ENCODE data around the gene STK11.

STK11 gene

GRCh38 chr19:1220477-1220930 lies 14.9 kb downstream of the STK11 start:
- H3K27me3 ChIP-seq (ENCODE audit: control insufficient read depth in 2 of 2, insufficient read depth in 2 of 2, low read length in 2 of 2): no peaks in the 10 kb centered on the region
- no peak overlapping the region for H3K9ac ChIP-seq (ENCODE audit: low read depth in 1 of 2, low read length in 2 of 2)
- H3K27ac ChIP-seq (ENCODE audit: low read depth in 2 of 2, low read length in 2 of 2): no peak overlapping the region
- peaks cover 5% of the 10 kb centered on the region in 2 donors for H3K4me1 ChIP-seq (ENCODE audit: control insufficient read depth in 2 of 2, insufficient read depth in 2 of 2, low read length in 2 of 2)
- H3K9me3 ChIP-seq (ENCODE audit: control insufficient read depth in 2 of 2, low read length in 2 of 2): no peaks in the 10 kb centered on the region
- peaks cover 20 to 24% of the 10 kb centered on the region in 2 donors for H3K36me3 ChIP-seq (ENCODE audit: control insufficient read depth in 2 of 2, insufficient read depth in 2 of 2, low read length in 2 of 2)
- no peak overlapping the region for H3K4me3 ChIP-seq (ENCODE audit: low read length in 2 of 2)

- Histone ChIP-seq H3K9ac (ENCODE audit: low read depth in 1 of 2, low read length in 2 of 2) (no peak overlapping the region), H3K4me3 (ENCODE audit: low read length in 2 of 2) (no peak overlapping the region), H3K27ac (ENCODE audit: low read depth in 2 of 2, low read length in 2 of 2) (no peak overlapping the region), H3K4me1 (ENCODE audit: control insufficient read depth in 2 of 2, insufficient read depth in 2 of 2, low read length in 2 of 2) (peaks cover 3 to 5% of the 10 kb centered on the region in 2 donors), H3K36me3 (ENCODE audit: control insufficient read depth in 2 of 2, insufficient read depth in 2 of 2, low read length in 2 of 2) (peaks cover 20 to 29% of the 10 kb centered on the region in 2 donors), H3K27me3 (ENCODE audit: control insufficient read depth in 2 of 2, insufficient read depth in 2 of 2, low read length in 2 of 2) (no peaks in the 10 kb centered on the region), H3K9me3 (ENCODE audit: control insufficient read depth in 2 of 2, low read length in 2 of 2) (no peaks in the 10 kb centered on the region)
Observed at GRCh38 chr19:1220976-1221903, 15.7 kb downstream of the STK11 start.

GRCh38 chr19:1221904-1222255 lies 16.3 kb downstream of the STK11 start:
- no peak overlapping the region for H3K4me3 ChIP-seq (ENCODE audit: low read length in 2 of 2)
- no peak overlapping the region for H3K9ac ChIP-seq (ENCODE audit: low read depth in 1 of 2, low read length in 2 of 2)
- no peaks in the 10 kb centered on the region for H3K27me3 ChIP-seq (ENCODE audit: control insufficient read depth in 2 of 2, insufficient read depth in 2 of 2, low read length in 2 of 2)
- no peaks in the 10 kb centered on the region for H3K9me3 ChIP-seq (ENCODE audit: control insufficient read depth in 2 of 2, low read length in 2 of 2)
- H3K27ac ChIP-seq (ENCODE audit: low read depth in 2 of 2, low read length in 2 of 2): no peak overlapping the region
- H3K4me1 ChIP-seq (ENCODE audit: control insufficient read depth in 2 of 2, insufficient read depth in 2 of 2, low read length in 2 of 2): peaks cover 3 to 5% of the 10 kb centered on the region in 2 donors
- H3K36me3 ChIP-seq (ENCODE audit: control insufficient read depth in 2 of 2, insufficient read depth in 2 of 2, low read length in 2 of 2): peaks cover 20 to 29% of the 10 kb centered on the region in 2 donors

- Histone ChIP-seq H3K36me3 (ENCODE audit: control insufficient read depth in 2 of 2, insufficient read depth in 2 of 2, low read length in 2 of 2) (peaks cover 20 to 29% of the 10 kb centered on the region in 2 donors), H3K9ac (ENCODE audit: low read depth in 1 of 2, low read length in 2 of 2) (no peak overlapping the region), H3K4me3 (ENCODE audit: low read length in 2 of 2) (no peak overlapping the region), H3K27ac (ENCODE audit: low read depth in 2 of 2, low read length in 2 of 2) (no peak overlapping the region), H3K27me3 (ENCODE audit: control insufficient read depth in 2 of 2, insufficient read depth in 2 of 2, low read length in 2 of 2) (no peaks in the 10 kb centered on the region), H3K9me3 (ENCODE audit: control insufficient read depth in 2 of 2, low read length in 2 of 2) (no peaks in the 10 kb centered on the region), H3K4me1 (ENCODE audit: control insufficient read depth in 2 of 2, insufficient read depth in 2 of 2, low read length in 2 of 2) (peaks cover 3 to 5% of the 10 kb centered on the region in 2 donors)
Observed at GRCh38 chr19:1222394-1222793, 16.8 kb downstream of the STK11 start.

GRCh38 chr19:1223018-1223855 lies 17.7 kb downstream of the STK11 start:
- Histone ChIP-seq H3K9me3 (ENCODE audit: control insufficient read depth in 2 of 2, low read length in 2 of 2) (no peaks in the 10 kb centered on the region), H3K27me3 (ENCODE audit: control insufficient read depth in 2 of 2, insufficient read depth in 2 of 2, low read length in 2 of 2) (no peaks in the 10 kb centered on the region), H3K4me3 (ENCODE audit: low read length in 2 of 2) (no peak overlapping the region), H3K4me1 (ENCODE audit: control insufficient read depth in 2 of 2, insufficient read depth in 2 of 2, low read length in 2 of 2) (peaks cover 0 to 2% of the 10 kb centered on the region in 2 donors), H3K9ac (ENCODE audit: low read depth in 1 of 2, low read length in 2 of 2) (no peak overlapping the region), H3K36me3 (ENCODE audit: control insufficient read depth in 2 of 2, insufficient read depth in 2 of 2, low read length in 2 of 2) (peaks cover 20 to 29% of the 10 kb centered on the region in 2 donors), H3K27ac (ENCODE audit: low read depth in 2 of 2, low read length in 2 of 2) (no peak overlapping the region)

GRCh38 chr19:1224047-1224825 lies 18.7 kb downstream of the STK11 start:
- Histone ChIP-seq H3K36me3 (ENCODE audit: control insufficient read depth in 2 of 2, insufficient read depth in 2 of 2, low read length in 2 of 2) (peaks cover 20 to 29% of the 10 kb centered on the region in 2 donors), H3K4me1 (ENCODE audit: control insufficient read depth in 2 of 2, insufficient read depth in 2 of 2, low read length in 2 of 2) (no peaks in the 10 kb centered on the region), H3K27me3 (ENCODE audit: control insufficient read depth in 2 of 2, insufficient read depth in 2 of 2, low read length in 2 of 2) (no peaks in the 10 kb centered on the region), H3K4me3 (ENCODE audit: low read length in 2 of 2) (no peak overlapping the region), H3K9ac (ENCODE audit: low read depth in 1 of 2, low read length in 2 of 2) (no peak overlapping the region), H3K27ac (ENCODE audit: low read depth in 2 of 2, low read length in 2 of 2) (no peak overlapping the region), H3K9me3 (ENCODE audit: control insufficient read depth in 2 of 2, low read length in 2 of 2) (no peaks in the 10 kb centered on the region)

- Histone ChIP-seq H3K4me3 (ENCODE audit: low read length in 2 of 2) (no peak overlapping the region), H3K36me3 (ENCODE audit: control insufficient read depth in 2 of 2, insufficient read depth in 2 of 2, low read length in 2 of 2) (peaks cover 20 to 29% of the 10 kb centered on the region in 2 donors), H3K9me3 (ENCODE audit: control insufficient read depth in 2 of 2, low read length in 2 of 2) (no peaks in the 10 kb centered on the region), H3K27ac (ENCODE audit: low read depth in 2 of 2, low read length in 2 of 2) (no peak overlapping the region), H3K9ac (ENCODE audit: low read depth in 1 of 2, low read length in 2 of 2) (no peak overlapping the region), H3K4me1 (ENCODE audit: control insufficient read depth in 2 of 2, insufficient read depth in 2 of 2, low read length in 2 of 2) (no peaks in the 10 kb centered on the region), H3K27me3 (ENCODE audit: control insufficient read depth in 2 of 2, insufficient read depth in 2 of 2, low read length in 2 of 2) (no peaks in the 10 kb centered on the region)
Observed at GRCh38 chr19:1224847-1225246, 19.3 kb downstream of the STK11 start.

GRCh38 chr19:1225440-1226226 lies 20.1 kb downstream of the STK11 start:
- no peaks in the 10 kb centered on the region for H3K27me3 ChIP-seq (ENCODE audit: control insufficient read depth in 2 of 2, insufficient read depth in 2 of 2, low read length in 2 of 2)
- H3K9ac ChIP-seq (ENCODE audit: low read depth in 1 of 2, low read length in 2 of 2): no peak overlapping the region
- H3K4me1 ChIP-seq (ENCODE audit: control insufficient read depth in 2 of 2, insufficient read depth in 2 of 2, low read length in 2 of 2): no peaks in the 10 kb centered on the region
- no peak overlapping the region for H3K27ac ChIP-seq (ENCODE audit: low read depth in 2 of 2, low read length in 2 of 2)
- H3K4me3 ChIP-seq (ENCODE audit: low read length in 2 of 2): no peak overlapping the region
- peaks cover 17 to 25% of the 10 kb centered on the region in 2 donors for H3K36me3 ChIP-seq (ENCODE audit: control insufficient read depth in 2 of 2, insufficient read depth in 2 of 2, low read length in 2 of 2)
- no peaks in the 10 kb centered on the region for H3K9me3 ChIP-seq (ENCODE audit: control insufficient read depth in 2 of 2, low read length in 2 of 2)

GRCh38 chr19:1226227-1226518 lies 20.6 kb downstream of the STK11 start:
- Histone ChIP-seq H3K27me3 (ENCODE audit: control insufficient read depth in 2 of 2, insufficient read depth in 2 of 2, low read length in 2 of 2) (no peaks in the 10 kb centered on the region), H3K27ac (ENCODE audit: low read depth in 2 of 2, low read length in 2 of 2) (no peak overlapping the region), H3K4me3 (ENCODE audit: low read length in 2 of 2) (no peak overlapping the region), H3K4me1 (ENCODE audit: control insufficient read depth in 2 of 2, insufficient read depth in 2 of 2, low read length in 2 of 2) (no peaks in the 10 kb centered on the region), H3K36me3 (ENCODE audit: control insufficient read depth in 2 of 2, insufficient read depth in 2 of 2, low read length in 2 of 2) (peaks cover 14 to 19% of the 10 kb centered on the region in 2 donors), H3K9me3 (ENCODE audit: control insufficient read depth in 2 of 2, low read length in 2 of 2) (no peaks in the 10 kb centered on the region), H3K9ac (ENCODE audit: low read depth in 1 of 2, low read length in 2 of 2) (no peak overlapping the region)

Data from mucosa of rectum (tissue), 2 donors.